NCI-H1694 treated with DMSO at 0.1 percent for 48 hours (cell line): Measurements from ENCODE around the gene ANKIB1.
"Not testable (repeated sequence)": the region's sequence is repeated elsewhere in the genome, so short reads cannot be mapped to it uniquely, and the experiment has no call there.

Experiments used
- DNase-seq: peaks from one replicate; lab custom pipeline; 2025; lab: John Stamatoyannopoulos, UW

Gene ANKIB1, protein sequence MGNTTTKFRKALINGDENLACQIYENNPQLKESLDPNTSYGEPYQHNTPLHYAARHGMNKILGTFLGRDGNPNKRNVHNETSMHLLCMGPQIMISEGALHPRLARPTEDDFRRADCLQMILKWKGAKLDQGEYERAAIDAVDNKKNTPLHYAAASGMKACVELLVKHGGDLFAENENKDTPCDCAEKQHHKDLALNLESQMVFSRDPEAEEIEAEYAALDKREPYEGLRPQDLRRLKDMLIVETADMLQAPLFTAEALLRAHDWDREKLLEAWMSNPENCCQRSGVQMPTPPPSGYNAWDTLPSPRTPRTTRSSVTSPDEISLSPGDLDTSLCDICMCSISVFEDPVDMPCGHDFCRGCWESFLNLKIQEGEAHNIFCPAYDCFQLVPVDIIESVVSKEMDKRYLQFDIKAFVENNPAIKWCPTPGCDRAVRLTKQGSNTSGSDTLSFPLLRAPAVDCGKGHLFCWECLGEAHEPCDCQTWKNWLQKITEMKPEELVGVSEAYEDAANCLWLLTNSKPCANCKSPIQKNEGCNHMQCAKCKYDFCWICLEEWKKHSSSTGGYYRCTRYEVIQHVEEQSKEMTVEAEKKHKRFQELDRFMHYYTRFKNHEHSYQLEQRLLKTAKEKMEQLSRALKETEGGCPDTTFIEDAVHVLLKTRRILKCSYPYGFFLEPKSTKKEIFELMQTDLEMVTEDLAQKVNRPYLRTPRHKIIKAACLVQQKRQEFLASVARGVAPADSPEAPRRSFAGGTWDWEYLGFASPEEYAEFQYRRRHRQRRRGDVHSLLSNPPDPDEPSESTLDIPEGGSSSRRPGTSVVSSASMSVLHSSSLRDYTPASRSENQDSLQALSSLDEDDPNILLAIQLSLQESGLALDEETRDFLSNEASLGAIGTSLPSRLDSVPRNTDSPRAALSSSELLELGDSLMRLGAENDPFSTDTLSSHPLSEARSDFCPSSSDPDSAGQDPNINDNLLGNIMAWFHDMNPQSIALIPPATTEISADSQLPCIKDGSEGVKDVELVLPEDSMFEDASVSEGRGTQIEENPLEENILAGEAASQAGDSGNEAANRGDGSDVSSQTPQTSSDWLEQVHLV

DNA sequence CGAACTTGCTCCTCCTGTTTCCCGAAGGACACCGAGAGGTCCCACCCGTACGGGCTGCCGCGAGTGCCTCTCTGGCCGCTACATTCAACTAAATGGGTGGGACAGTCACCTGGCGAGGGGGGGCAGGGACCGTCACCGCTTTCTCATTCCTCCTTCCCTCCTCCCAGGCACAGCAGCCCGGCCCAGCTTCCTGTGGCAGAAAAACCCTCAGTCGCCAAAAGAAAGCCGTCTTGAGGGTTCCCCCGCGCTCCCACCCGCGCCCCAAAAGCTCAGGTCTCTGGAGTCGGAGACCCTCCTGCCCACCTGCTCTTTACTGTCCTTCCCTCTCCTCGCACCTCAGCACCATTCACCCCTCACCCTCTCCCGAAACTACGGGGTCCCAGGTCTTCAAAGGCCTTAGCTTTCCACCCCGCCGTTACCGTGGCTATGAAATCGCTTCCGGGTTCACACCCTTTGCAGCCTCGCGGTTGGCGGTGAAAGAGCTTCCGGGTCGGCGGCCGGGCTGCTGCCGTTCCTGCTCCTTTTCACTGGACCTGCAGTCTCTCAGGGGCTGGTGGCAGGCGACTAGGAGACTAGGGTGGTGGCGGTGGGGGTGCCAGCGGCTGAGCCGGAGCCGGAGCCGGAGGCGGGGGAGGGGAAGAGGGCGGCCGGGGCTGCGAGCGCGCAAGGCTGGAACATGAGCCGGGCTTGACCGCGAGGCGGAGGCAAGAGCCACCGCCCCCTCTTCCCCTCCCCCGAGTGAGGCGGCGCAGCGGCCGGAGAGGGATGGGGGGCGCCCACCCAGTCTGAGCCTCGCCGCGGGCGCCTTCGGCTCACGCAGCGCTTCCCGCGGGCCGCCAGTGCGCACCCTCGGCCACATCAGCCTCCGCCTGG lies at the start of gene ANKIB1, which contains the start of gene KRIT1:
TSS of gene ANKIB1 (plus strand) at position 488 of the 873 bp plus-strand sequence. CDS start 49,005 bp downstream, outside the sequence.
TSS of gene KRIT1 (minus strand) at position 428 of the 873 bp plus-strand sequence. CDS start 3,779 bp downstream, outside the sequence.
- peak; percentile 82 for DNase-seq

DNA sequence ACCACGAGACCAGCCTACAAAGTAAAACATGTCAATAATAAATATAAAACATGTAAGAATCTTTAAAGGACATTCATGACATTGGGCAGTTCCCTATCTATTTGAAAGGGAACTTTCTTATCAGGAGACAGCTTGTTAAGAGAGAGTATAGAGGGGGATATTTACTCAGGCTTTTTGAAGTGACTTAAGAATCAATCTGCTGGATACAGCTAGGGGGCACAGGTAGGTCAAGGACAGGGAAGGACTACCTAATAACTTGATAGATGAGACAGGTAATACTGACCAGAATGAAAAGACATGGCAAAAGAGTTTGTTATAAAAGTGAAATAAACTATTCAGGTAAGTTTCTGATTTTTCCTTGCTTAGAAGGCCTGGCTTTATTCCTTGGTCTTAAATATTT lies 45.0 kb upstream of the ANKIB1 start:
- no peak for DNase-seq

DNA sequence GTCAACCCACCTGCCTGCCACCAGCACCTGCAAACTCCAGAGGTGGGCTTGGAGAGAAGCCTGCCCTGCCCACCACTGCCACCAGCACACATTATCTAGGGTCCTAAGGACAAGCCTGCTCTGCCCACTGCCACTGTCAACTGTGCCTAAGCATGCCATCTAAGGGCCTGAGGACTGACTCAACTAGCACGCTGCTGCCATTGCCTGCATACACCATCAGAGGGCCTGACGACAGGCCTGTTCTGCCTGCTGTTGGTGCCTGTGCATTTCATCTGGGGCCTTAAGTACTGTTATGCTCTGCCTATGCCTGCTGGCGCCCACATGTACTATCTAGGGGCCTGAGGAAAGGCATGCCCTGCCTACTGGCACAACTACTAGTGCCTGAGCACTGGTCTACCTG lies 39.8 kb upstream of the ANKIB1 start:
- DNase-seq = no peak

DNA sequence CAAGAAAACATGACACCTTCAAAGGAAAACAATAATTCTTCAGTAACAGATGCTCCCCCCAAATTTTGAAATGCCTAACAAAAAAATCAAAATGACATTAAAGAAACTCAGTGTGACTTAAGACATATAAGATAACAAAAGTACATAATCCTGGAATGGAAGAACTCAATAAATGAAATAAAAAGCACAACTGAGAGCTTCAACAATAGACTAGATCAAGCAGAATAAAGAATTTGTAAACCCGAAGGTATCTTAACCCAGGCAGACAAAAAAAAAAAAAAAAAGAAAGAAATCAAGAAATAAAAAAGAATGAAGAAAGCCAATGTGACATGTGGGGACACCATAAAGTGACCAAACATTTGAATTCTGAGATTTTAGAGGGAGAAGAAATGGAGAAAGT lies 39.1 kb upstream of the ANKIB1 start:
- no peak for DNase-seq

DNA sequence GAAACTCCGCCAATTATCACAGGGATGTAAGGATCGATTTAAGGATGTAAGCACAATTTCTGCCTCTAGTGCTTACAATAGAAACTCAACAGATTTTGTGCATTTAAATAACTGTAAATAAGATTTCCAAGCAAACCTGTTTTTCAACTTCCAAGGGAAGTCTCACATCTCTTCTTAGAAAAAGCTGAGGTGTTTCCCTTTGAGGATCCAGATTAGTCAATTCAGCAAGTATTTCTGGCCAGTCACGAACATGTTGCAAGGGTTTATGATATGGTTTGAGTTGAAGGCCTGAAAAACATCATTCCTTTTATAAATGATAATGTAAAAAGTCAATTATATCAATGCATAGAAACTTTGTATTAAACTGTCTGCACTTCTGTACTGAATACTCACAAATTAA lies 24.0 kb upstream of the ANKIB1 start:
- no peak for DNase-seq

DNA sequence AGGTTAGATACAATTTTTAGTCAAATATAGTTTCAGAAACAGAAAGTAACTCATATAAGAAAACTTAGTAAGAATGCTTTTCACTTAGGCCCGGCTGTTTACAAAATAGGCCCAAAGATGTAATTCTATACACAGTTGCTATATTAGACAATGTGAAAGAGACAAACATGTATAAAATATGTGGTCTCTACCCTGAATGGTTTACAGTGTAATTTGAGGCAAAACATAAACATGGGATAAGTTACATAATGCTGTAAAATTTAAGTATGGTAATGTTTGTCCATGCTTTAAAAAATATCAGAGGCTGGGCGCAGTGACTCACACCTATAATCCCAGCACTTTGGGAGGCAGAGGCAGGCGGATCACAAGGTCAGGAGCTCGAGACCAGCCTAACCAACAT lies 18.8 kb upstream of the ANKIB1 start:
- no peak for DNase-seq

DNA sequence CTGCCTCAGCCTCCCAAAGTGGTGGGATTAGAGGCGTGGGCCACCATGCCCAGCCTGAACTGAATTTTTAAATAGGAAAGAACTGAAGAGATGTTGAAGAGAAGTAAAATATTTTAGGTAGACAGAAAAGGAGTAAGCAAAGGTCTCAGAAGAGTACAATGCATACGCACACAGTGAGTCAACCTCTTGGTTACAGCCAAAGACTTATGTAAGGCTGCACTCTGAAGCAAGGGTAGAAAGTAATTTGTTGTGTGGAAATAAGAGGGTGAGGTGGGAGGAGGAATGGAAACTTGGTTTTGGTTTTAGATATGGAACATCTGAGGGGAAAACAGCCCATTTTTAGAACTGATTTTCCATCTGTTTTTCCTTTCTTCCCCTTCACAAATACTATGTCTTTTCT lies 17.7 kb upstream of the ANKIB1 start:
- DNase-seq = no peak

DNA sequence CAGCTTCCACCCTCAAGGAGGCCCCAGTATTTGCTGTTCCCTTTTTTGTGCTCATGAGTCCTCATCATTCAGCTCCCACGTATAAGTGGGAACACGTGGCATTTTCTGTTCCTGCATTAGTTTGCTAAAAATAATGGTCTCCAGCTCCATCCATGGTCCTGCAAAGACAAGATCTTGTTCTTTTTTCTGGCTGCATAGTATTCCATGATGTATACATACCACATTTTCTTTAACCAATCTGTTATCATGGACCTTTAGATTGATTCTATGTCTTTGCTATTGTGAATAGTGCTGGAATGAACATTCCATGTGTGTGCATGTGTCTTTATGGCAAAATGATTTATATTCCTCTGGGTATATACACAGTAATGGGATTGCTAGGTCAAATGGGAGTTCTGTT lies 17.0 kb upstream of the ANKIB1 start:
- no peak for DNase-seq

DNA sequence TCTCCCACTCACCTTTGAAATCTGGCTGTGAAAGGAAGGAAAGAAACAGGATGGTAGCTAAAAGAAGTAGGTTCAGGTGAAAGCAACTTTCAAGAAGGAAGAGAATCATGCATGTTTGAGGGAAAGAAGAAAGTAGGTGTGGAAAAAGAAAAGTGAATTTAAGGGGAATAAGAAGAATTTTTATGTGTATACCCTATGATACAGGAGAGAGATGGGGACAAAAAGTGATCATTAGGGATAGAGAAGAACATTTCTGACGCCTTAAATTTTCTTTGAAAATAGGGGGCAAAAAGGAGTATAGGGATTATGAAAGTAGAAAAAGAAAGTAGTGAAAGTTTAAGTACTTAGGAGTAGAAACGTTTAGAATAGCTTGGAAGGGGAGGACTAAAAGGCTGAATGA lies 15.2 kb upstream of the ANKIB1 start:
- no peak for DNase-seq

DNA sequence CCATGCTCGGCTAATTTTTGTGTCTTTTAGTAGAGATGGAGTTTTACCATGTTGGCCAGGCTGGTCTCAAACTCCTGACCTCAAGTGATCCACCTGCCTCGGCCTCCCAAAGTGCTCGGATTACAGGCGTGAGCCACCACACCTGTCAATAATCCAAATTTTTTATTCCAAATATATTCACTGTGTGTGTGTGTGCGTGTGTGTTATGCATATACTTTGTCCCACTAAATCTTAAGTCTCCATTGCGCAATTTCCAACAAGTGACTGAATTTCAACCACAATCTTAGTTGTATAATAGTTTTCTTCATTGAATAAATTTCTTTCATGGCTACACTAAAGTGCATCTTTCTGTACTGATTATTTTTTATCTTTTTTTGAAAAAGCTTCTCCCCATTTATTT lies 2.8 kb upstream of the ANKIB1 start:
- DNase-seq = no peak

DNA sequence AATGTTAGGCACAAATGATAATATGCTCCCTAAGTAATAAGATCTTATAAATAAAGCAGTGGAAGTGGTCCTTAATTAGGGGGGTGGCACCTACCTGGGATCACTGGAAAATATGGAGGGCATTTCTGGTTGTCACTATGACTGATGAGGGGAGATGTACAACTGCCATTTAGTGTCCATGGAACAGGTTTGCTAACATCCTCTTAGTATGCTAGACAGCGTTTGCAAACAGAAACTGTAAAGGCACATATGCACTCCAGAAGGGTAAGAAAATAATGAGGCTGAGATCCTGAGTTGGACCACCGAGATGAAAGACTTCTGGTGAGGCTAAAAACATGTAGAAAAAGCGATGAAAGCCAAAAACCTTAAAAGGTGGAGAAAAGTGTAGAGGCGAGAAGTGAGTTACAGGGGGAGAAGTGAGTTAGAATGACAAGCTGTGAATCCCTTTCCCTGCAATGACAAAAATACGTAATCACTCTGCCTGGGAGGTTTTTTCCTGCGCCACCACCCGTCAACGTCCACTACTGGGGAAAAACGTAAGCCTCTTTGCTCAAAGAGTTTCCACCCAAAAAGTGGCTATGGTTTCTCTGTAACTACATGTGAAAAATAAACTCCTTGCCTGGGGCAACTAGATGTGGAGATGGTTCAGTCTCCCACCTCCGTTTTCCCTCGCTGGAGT lies 827 bp upstream of the ANKIB1 start:
- DNase-seq = no peak

DNA sequence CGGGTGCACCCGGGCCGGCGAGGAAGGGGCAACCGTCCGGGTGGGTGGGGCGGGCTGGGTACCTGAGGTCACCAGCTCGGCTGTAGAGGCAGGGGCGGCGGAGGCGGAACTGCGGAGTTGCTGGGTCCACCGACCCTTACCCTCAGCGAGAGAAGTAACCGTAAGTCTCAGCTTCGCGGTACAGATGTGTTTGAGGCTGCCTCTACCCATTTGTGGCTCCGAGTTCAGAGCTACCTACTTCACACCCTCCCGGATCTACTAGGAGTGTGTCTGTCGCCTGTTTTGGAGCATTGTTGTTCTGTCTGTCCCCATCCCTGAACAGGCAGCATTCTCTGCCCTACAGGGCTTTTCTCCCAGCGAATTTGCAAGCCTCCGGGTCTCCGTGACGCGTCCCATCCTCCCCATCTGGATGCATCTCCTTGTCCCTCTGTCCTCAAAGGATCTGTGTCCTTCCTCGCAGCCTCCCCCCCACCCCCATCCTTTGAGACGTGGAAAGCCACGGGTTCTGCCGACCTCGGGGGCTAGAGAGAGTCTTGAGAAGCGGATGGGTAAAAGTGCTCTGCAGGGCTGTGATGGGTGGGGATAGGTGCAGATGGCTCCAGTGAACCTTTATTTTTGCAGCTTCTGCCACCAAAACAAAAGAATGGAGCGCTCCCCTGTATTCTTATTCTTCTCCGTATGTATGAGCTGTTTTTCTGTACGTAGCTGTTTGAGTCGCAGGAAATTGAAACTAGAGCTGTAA lies 757 bp downstream of the ANKIB1 start:
- peak; percentile 32 for DNase-seq

DNA sequence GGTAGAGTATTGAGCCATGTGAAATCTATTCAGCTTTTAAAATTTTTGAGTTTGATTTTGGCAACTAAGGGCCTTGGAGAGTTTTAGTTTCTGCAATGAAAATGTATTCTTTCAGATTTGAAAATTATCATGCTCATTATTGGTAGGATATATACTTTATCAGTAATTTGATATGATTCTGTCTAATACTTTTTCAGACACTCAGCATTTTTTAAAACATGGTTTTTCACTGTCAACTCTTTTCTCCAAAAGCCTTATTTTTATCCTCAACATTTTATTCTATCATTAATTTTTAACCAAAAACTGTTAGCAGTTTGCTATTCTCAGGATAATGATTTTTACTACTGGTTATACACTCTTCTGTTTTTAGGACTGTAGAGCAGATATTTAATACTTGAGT lies 4.8 kb downstream of the ANKIB1 start:
- no peak for DNase-seq

DNA sequence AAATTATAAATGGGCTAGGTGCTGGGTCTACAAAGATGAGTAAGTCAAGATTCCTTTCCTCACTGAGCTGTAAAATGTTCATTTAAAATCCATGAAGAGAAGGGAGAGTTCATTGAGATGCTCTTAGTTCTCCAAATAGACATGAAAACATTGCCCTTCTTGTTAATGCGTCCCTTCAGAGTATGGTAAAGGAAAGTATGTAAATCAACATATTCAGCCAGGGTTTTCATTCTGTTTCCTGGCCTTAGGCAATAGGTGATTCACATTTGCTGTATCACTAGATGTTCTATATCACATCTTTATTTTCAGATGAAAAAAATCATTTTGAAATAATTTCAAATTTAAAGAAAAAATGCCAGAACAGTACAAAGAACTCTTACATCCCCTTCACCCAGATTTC lies 5.4 kb downstream of the ANKIB1 start:
- no peak for DNase-seq

DNA sequence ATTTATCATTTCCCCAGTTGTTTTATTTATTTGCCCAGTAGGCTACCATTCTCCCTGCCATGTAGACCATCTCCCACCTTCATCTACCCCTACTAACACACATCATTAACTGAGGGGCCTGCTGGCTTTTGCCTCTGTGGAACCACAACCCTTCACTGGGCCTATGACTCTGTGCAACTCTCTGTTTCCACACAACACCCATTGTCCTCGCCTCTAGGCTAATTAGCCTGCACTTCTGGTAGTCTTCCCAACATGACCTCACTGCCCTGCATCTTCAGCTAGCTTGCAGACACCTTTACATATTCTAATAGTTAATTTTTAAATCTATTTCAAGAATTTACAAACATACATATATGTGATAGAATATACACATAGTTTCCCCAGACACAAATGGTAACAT lies 7.5 kb downstream of the ANKIB1 start:
- DNase-seq = no peak

DNA sequence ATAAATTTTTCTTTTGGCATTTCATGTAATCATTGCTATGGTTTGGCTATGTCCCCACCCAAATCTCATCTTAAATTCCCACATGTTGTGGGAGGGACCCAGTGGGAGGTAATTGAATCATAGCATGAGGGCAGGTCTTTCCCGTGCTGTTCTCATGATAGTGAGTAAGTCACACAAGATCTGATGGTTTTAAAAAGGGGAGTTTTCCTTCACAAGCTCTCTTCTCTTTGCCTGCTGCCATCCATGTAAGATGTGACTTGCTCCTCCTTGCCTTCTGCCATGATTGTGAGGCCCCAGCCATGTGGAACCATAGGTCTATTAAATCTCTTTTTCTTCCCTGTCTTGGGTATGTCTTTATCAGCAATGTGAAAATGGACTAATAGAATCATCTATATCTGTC lies 9.0 kb downstream of the ANKIB1 start:
- not testable (repeated sequence) for DNase-seq

DNA sequence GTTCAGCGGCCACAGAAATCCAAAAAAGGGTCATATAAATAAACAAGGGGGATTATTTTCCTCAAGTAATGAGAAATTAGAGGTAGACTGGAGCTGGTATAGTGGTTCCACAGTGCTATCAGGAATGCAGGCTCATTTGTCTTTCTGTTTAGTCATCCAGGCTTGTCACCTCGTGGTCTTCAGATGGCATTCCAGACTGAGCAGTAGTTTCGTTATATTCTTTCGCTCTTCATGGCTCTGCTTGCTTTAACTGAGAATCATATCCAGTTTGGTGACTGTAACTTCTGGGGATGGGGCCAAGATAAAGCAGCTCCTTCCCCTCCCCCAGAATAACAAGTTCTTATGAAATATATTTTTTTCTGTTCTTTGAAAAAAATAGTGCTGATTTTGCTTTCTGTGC lies 9.5 kb downstream of the ANKIB1 start:
- no peak for DNase-seq

DNA sequence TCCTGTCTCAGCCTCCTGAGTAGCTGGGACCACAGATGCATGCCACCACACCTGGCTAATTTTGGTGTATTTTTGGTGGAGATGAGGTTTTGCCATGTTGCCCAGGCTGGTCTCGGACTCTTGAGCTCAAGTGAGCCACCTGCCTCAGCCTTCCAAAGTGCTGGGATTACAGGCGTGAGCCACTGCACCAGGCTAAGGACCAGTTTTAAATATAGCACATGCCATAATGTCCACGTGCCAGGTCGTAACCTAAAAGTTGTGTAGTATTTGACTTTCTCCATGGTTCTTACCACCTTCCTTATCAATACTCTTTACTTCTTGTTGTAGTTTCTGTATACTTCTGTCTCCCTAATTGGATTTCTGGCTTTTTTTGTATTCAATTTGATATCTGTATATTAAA lies 13.3 kb downstream of the ANKIB1 start:
- no peak for DNase-seq

DNA sequence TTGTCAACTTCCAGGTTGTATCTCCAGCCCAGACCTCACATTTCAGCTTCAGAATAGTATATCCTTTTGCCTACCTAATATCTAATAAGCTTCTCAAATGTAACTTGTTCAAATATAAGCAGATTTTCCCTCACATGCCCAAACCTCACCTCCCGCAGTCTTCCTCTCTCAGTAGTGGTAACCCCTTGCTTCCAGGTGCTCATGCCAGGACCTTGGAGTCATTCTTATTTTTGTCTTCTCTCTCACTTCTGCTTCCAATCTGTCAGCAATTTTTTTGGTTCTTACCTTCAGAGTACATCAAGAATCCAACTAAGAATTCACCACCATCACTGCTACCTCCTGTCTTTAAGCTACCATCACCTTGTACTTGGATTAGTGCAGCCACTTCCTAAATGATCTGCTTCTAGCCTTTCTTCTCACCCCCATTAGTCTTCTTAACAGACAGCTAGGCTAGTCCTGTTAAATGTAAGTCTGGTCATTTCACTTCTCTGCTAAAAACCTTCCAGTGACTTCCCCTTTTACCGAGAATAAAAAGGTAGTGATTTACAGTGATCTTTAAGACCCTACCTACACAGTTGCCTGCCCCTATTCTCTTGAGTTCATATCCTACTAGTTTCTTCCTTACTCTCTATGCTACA lies 14.0 kb downstream of the ANKIB1 start:
- no peak for DNase-seq

DNA sequence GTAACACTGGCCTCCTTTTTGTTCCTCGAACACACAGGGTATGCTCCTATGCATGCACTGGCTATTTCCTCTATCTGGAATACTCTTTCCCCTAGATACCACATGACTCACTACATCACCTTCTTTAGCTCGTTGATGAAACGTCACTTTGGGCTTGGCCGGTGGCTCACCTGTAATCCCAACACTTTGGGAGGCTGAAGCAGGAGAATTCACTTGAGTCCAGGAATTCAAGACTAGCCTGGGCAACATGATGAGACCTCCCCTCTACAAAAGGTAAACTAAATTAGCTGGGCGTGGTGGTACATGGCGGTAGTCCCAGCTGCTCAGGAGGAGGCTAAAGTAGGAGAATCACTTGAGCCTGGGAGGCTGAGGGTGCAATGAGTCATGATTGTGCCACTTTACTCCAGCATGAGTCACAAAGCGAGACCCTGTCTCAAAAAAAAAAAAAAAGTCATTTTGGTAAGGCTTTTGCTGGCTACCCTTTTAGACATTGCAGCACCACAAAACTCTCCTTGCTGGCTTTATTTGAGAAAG lies 14.5 kb downstream of the ANKIB1 start:
- DNase-seq = no peak
